SIG-M5 treated with dmso at 0.1 percent for 504 hours (cell line): ENCODE measurements around the gene MYCBPAP.

Source experiments
- DNase-seq: peaks from one replicate; lab custom pipeline; 2025; ENCODE audit not compliant: unreplicated experiment; lab: John Stamatoyannopoulos, UW

The MYCBPAP gene

DNA sequence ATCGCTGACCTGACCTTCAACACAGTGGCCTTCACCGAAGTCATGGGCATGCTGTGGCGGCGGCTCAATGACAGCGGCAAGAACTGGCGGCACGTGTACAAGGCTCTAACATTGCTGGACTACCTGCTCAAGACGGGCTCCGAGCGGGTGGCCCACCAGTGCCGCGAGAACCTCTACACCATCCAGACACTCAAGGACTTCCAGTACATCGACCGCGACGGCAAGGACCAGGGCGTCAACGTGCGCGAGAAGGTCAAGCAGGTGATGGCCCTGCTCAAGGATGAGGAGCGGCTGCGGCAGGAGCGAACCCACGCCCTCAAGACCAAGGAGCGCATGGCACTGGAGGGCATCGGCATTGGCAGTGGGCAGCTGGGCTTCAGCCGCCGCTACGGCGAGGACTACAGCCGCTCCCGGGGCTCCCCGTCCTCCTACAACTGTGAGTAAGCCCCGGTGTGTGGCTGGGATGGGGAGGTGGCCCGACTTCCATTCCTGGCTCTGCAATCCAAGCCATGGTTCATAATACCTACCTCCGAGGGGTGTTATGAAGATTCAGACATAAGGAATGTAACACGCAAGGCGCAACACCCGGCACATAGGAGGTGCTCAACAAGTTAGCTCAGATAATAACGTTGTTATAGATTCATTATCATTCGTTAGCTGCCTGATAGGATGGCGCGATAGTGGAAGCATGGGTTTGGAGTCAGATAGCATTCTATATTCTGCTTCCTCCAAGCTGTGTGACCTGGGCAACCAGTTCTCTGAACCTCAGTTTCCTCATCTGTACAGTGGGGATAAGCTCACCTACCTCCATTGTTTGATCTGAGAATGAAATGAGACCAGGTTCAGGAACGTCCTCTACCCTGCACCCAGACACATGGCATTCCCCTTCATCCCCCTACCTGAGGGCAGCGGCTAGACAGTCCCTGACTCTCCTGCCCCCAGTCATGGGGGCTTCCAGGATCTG is 28.7 kb downstream of the MYCBPAP start:
- DNase-seq = peak; percentile 57

DNA sequence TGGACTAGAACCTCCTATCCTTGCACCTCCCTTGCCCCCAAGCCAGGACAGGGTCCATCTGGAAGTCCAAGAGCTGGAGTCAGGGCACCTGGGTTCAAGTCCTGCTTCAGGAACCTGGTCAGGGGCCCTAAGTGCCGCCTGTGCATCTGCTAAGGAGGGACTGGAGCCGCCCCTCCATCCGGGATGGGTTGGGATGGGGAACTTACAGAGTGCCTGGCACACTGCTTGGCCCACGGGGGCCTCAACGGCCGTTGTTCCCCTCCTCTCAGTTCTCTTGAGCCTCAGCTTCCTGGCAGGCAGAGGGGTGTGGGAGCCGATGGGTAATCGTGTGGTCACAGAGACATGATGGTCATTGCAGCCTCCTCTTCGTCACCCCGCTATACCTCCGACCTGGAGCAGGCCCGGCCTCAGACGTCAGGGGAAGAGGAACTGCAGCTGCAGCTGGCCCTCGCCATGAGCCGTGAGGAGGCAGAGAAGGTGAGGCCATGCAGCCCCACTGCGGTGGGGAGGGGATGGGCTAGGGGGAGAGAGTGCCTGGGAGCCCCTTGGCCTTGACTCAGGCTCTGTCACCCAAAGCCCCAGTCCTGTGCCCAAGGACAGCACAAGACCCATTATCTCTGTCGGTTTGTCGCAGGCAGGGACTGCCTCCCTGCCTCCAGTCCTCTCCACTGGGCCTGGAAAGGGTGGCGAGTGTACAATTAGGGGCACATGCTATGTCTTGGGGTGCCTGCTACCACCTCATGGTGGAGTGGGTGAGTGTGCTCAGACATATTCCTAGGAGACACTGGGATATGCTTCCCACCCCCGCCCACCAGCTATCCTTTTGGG is 29.7 kb downstream of the MYCBPAP start:
- no peak for DNase-seq

GRCh38 chr17:50538549-50539410 is 30.5 kb downstream of the MYCBPAP start:
- no peak for DNase-seq

DNA sequence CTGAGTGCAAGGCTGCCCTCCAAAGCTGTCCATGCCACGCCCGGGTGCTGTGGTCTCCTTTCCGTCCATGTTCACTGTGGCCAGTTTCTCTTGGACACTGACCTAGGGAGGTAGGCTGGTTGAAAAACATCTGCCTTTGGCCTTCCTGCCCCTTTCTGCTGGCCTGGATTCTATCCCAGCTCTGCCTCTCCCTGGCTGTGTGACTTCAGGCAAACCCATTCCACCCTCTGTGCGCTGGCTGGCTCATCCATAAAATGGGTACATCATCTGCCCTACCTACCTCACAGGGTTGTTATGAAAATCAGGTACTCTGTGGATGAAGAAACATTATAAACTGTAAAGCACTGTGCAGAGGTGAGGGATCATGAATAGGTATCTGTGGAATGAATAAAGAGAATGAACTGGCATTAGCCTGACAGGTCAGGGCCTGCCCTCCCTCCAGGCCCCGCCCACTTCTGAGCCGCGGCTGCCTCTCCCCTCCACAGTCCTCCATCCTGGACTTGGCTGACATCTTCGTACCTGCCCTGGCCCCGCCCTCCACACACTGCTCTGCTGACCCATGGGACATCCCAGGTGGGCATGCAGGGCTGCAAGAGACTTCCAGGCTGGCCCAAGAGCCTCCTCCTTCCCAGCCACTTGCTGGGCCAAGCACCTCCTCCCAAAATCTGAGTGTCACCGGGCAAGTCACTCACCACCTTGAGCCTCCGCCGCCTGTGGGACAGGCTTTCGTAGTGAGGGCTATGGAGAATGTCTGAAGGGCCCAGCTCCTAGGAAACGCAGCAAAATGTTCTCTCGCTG is 31.7 kb downstream of the MYCBPAP start:
- DNase-seq = no peak

GRCh38 chr17:50540560-50541401 is 32.5 kb downstream of the MYCBPAP start:
- no peak for DNase-seq

DNA sequence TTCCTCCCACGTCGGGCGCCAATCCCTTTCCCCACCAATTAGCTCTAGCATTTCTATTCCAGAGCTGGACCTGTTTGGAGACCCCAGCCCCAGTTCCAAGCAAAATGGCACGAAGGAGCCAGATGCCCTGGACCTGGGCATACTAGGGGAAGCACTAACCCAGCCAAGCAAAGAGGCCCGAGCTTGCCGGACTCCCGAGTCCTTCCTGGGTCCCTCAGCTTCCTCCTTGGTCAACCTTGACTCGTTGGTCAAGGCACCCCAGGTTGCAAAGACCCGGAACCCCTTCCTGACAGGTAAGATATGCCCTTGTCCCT is 33.1 kb downstream of the MYCBPAP start:
- no peak for DNase-seq

GRCh38 chr17:50541716-50542688 is 33.8 kb downstream of the MYCBPAP start:
- peak; percentile 45 for DNase-seq

DNA sequence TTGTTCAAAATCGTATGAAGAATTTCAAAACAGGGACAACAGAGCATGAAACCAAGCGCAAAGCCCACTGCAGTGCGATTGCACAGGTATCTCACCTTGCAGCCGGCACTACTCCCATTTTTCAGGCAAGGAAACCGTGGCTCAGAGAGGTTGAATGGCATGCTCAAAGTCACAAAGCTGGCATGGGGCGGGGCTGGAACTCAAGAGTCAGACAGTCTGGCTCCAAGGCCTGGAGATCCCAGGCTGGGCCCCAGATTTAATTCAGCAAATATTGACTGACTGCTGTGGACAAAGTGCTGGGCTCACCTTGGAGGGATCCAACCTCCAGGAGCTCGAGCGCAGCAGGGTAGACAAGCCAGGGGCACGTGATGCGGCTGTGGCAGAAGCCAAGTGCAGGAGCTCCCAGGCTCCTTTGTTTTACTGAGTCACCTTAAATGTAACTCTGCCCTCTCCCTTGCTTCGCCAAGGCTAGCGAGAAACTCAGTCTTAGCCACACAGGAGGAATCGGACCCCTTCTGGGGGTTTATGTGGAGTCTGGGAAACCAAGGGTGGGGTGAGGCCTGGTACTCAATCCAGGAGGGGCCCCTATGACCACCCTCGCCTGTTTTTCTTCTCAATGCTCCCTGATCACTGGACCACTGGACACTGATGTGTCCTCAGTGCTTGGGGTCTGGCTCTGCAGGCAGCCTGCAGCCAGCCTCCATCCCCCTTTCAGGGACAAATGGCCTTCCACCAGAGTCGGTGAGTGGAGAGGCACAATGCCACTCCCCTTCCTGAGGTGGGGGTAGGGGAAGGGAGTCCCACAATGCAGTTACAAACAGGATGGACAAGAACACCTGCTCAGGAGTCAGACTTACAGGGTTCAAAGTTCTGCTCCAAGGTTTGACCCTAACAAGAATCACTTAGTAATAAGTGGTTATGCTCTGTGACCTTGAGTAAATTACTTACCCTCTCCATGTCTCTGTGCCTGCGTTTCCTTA is 34.8 kb downstream of the MYCBPAP start:
- peak; percentile 27 for DNase-seq

DNA sequence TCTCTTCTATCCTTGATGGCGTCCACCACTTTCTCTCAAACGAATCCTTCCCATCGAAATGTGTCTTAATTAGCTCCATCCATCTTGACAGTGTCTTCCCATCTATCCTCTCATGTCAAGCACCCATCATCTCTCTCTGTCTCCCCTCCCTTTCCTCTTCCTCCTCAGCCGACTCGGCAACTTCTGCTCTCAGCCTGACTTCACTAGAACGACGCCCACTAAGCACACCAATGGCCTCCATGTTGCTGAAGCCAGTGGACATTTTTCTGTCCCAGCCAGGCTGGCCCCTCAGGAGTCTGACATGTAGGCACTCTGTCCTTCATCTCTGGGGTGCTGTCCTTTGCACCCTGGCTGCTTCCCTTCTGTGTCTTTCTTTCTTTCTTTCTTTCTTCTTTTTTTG is 36.3 kb downstream of the MYCBPAP start:
- no peak for DNase-seq

GRCh38 chr17:50545311-50545710 is 37.1 kb downstream of the MYCBPAP start:
- no peak for DNase-seq

DNA sequence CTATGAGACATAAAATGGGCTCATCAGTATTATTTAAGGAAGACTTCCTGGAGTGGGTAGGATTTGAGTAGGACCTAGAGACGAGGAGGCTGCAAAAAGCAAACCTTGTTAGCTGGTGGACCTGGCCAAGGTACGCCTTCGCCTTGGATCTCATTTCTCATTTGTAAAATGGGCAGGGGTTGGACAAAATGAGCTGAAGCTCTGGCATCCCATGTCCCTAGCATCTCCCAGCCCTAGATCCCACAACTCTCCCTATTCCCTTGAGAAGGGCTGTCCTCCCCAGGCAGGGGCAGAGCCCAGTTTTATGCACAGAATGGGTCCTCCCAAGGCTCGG is 38.4 kb downstream of the MYCBPAP start:
- DNase-seq = no peak

DNA sequence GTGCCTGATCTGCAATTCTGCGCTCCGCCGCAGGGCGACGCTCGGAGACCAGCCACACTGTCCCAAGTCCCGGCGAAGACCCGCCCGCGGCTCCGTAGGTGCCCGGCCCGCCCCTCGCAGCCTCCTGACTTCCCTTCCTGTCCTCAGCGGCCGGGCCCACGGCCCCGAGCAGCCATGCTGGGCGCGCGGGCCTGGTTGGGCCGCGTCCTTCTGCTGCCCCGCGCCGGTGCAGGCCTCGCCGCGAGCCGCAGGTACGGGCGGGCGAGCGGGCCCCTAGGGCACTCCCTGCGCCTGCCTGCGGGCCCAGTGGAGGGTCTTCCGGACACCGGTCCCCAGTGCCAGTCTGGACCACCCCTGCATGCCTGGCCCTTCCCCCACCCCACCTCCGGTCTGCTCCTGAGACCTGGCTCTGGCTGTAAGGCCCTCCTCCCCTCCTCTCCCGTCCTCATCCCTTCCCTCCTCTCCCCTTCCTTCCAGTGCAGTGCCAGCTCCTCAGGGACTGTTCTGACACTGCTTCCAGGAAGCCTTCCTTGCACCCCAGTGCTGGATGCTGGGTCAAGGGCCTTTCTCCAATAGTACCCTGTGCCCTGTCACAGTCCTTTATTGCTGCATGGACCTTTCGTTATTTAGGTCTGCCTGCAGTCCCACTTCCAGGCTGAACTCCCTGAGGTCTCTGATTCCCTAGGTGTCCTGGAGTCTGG is 38.9 kb downstream of the MYCBPAP start, which contains the start of gene SPATA20:
Gene SPATA20, plus strand, starts transcription at position 140 of the 701 bp plus-strand sequence. Its CDS starts 35 bp downstream, at position 175.
- peak; percentile 91 for DNase-seq

GRCh38 chr17:50547736-50548083 is 39.5 kb downstream of the MYCBPAP start:
- no peak for DNase-seq

GRCh38 chr17:50548831-50549230 is 40.6 kb downstream of the MYCBPAP start:
- DNase-seq = no peak

GRCh38 chr17:50549256-50549941 is 41.2 kb downstream of the MYCBPAP start:
- DNase-seq = no peak

- DNase-seq = no peak
These were observed 41.7 kb downstream of the MYCBPAP start for GRCh38 chr17:50549969-50550368.
